HG03280 (cell line): ENCODE results near the gene ULBP3.
A peak's percentile ranks its signal among the peaks of the same experiment; 100 is the strongest.

ENCODE experiments used
- ATAC-seq: cut with Tn5 transposase; IDR thresholded peaks from one replicate; pipeline ENCODE4 v1.9.1; 2021; ENCODE audit warnings: mild to moderate bottlenecking, moderate library complexity; ENCODE audit not compliant: unreplicated experiment

Gene ULBP3

GRCh38 chr6:150068720-150069648, at the start of gene ULBP3:
TSS of gene ULBP3 (minus strand) at chr6:150069121. CDS start at chr6:150069066, 55 bp downstream.
- ATAC-seq, result peak; percentile 53

DNA sequence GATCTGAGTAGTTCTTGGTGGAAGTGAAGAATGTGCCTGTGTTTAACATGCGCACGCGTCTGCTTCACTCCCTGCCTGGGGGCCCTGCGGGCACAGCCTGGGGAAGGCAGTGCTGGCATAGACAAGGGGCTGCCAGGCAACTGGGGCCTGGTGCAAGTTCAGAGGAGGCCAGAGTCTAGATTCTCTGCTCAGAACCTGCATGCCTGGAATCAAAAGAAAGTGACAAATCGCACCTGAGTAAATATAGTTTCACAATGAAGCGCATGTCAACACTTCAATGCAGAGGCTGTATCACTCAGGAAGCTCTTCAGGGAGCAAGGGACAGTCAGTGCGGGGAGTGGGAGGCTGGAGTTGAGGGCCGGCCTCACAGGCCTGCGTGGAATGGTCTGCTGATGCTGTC, 49.7 kb upstream of the ULBP3 start:
- ATAC-seq, result no peak

- no peak for ATAC-seq
Observed at GRCh38 chr6:150118203-150118602, 49.3 kb upstream of the ULBP3 start.

- ATAC-seq, result no peak
Observed at GRCh38 chr6:150116200-150116800, 47.4 kb upstream of the ULBP3 start.

- ATAC-seq, result no peak
Observed at GRCh38 chr6:150115769-150116168, 46.8 kb upstream of the ULBP3 start.

- ATAC-seq, result no peak
Observed at GRCh38 chr6:150112233-150112632, 43.3 kb upstream of the ULBP3 start.

DNA sequence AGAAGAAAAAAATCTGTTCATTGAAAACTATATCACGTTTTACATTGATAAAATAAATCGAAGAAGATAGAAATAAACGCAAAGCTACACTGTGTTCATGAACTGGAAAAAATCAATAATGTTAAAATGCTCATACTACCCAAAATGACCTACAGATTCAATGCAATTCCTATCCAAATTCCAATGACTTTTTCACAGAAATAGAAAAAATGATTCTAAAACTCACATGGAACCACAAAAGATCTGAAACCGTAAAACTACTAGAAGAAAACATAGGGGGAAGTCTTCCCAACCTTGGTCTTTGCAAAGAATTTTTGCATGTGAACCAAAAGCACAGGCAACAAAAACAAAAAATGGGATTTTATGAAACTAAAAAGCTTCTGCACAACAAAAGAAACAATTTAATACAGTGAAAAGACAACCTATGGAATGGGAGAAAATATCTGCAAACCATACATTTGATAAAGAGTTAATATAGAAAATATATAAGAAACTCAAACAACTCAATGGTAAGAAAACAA, 33.9 kb upstream of the ULBP3 start:
- no peak for ATAC-seq

- ATAC-seq, result no peak
Observed at GRCh38 chr6:150100745-150101144, 31.8 kb upstream of the ULBP3 start.

GRCh38 chr6:150099953-150100352, 31.0 kb upstream of the ULBP3 start:
- ATAC-seq, result no peak

DNA sequence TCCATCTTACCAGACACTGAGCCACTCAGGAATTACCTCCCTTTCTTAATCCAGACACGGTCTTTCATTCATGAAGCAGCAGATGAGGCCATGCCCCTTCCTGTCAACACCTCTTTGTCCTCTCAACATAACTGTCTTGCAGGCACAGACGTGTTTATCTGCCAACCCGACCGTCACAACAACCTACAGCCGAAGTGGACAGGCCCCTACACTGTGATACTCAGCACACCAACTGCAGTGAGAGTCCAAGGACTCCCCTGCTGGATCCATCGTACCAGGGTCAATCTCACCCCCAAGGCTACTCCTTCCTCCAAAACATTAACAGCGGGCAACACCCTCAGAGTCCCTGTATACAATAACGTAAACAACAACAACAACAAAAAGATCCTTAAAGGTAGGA, 30.6 kb upstream of the ULBP3 start:
- ATAC-seq, result no peak

DNA sequence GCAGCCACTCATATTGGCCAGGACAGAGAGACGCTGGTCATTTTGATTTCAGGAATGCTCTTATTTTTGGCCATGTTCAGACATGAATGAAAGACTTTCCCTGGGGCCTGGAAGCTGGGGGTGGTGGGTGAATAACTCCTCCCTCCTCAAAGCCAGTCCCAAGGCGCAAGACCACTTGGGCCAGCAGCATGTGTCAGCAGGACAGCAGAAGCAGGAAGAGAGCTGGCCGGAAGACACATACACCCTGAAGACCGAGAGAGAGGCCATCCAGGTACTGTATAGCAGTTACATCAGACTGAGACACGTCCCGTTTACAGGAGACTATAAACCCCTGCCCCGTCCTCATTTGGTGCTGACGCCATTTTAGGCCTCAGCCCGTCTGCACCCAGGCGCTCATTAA, 29.2 kb upstream of the ULBP3 start:
- no peak for ATAC-seq

GRCh38 chr6:150093397-150093796, 24.5 kb upstream of the ULBP3 start:
- no peak for ATAC-seq

DNA sequence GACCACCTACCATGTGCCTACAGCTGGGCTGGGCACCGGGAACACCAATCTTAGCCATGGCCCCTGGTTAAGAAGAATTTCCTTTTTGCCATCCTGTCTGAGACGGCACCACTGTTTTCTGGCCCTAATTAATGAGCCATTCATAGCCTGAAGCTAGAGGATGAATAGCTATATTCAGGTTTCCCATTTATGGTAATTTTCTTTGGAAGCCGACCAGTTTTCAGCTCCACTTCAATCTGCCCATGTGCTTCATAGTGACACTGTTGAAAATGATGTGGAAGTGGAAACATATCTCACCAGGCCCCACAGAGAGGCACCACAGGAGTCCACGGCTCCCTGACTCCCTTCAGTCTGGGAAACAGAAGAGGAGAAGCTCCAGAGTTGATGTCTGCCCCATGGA, 22.6 kb upstream of the ULBP3 start:
- ATAC-seq, result no peak

DNA sequence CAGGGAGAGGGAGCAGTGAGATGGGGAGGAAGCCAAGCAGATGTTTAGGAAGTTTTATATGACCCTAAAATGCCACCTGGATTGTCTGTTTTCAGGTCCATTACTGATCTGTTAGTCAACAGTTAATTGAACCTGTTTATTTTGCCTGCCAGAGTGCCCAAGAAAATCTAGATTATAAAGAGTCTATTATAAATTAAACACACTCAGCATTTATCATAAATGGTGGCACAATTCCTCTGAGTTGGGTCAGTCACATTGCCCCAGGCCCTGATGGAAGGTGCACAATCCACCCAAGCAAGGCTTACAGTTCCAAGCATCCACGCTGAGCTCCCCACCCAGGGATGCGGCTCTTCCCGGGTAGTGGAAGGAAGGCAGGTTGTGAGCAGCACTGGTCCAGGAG, 21.4 kb upstream of the ULBP3 start:
- no peak for ATAC-seq

- ATAC-seq, result no peak
Observed at GRCh38 chr6:150088481-150089154, 19.7 kb upstream of the ULBP3 start.

DNA sequence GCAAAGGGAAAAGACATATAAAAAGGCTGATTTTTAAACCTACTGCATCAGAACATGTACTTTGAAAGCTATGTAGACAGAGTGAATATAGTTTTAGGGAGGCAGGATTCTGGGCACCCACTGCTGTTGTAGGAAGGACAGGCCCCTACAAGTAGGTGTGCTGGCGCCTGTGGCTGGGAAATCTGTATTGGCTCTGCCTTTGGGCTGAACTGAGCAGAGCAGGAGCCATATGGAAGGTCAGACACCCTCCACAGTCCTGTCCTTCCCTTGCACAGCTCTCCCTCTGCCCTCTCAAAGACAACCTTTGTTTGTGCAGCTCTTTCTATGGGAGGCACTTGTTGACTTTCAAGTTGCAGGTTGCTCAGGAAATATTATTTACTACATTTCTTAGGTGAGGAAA, 18.4 kb upstream of the ULBP3 start:
- ATAC-seq, result no peak

DNA sequence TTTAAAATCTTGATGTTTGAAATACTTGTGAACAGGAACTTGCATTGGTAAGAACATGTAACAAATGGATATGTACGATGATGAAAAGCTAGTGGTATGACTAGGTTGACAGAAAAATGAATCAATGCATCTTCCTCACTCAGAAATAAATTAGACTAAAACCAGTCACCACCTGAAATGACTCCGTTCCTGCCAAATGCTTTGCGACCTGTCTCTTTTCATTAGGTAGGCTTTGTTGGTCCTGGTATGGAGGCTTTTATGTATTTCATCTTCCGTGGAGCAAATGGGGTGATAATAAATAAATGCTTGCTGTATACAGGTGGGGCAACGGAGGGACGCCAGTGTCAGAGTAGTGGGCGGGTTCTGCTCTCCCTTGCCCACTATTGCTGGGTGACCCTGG, 17.1 kb upstream of the ULBP3 start:
- no peak for ATAC-seq

- ATAC-seq, result no peak
Observed at GRCh38 chr6:150084426-150084825, 15.5 kb upstream of the ULBP3 start.

GRCh38 chr6:150083839-150084238, 14.9 kb upstream of the ULBP3 start:
- ATAC-seq, result no peak

DNA sequence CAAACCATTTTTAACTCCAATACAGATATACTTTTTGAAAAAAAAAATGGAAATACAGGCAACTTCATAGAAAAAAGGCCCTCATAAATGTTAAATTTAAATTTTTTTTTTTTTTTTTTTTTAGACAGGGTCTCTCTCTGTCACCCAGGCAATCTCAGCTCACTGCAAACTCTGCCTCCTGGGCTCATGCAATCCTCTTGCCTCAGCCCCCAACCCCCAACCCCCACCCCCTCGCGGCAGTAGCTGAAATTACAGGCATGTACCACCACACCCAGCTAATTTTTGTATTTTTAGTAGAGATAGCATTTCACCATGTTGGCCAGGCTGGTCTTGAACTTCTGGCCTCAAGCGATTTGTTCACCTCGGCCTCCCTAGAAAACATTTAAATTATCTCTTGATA, 12.8 kb upstream of the ULBP3 start:
- ATAC-seq, result no peak

GRCh38 chr6:150079604-150080003, 10.7 kb upstream of the ULBP3 start:
- ATAC-seq, result no peak

DNA sequence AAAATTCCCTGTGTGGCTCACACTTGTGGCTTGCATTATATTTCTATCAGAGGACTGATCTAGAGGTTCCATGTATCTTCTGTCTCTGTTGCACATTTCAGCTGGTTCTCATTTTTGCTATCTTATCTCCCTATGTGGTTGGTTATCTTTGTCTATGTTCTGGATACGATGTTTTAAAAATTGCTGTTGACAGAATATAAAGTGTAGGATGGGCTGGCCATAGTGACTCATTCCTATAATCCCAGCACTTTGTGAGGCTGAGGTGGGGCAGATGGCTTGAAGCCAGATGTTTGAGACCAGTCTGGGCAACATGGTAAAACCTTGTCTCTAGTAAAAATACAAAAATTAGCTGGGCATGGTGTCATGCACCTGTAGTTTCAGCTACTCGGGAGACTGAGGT, 9.9 kb upstream of the ULBP3 start:
- ATAC-seq, result no peak
